GM08714 (cell line): ENCODE results near the gene OLIG1.

Source experiments
- H3K4me3 ChIP-seq: fragments of 200-500 bp; sonication (Bioruptor generic); 2 replicates; pipeline ENCODE4 v1.5.1; 2014; ENCODE audit warnings: mild to moderate bottlenecking, low read length, inconsistent platforms
- ZNF274 ChIP-seq: IDR thresholded peaks from 2 replicates; pipeline ENCODE4 v1.6.1; 2012; ENCODE audit warnings: mild to moderate bottlenecking, low read depth, low read length

The OLIG1 gene

DNA sequence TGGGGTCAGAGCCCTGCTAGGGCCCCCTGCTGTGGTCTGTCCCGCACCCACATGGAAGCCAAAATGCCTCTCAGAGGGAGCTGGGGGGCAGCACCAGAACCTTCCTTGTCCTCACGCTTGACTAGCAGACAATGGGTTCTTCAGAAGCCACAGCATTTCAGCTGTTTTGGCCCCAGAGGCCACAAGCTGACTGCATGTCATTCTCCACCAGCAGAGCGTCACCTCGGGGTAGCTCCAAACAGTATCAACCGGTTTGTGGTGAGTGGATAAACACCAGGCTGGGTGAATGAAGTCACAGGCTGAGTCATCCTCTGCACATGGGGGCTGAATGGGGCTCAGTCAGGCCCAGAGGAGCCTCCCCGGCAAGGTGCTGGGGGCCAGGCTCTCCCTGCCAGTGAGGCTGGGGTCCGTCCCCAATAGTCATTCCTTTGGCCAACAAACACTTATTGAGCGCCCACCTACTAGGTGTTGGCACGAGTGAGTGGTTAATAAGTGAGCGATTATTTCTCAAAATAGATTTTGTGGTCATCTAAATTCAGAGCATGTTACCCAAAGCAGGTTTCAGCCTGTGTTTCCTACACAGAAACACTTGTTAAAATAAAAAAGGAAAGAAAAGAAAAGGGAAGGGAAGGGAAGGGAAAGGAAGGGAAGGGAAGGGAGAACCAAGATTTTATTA is 9.1 kb downstream of the OLIG1 start:
- peak overlapping the region; percentile 7; the same call in 1 of the 2 replicates for H3K4me3 ChIP-seq

DNA sequence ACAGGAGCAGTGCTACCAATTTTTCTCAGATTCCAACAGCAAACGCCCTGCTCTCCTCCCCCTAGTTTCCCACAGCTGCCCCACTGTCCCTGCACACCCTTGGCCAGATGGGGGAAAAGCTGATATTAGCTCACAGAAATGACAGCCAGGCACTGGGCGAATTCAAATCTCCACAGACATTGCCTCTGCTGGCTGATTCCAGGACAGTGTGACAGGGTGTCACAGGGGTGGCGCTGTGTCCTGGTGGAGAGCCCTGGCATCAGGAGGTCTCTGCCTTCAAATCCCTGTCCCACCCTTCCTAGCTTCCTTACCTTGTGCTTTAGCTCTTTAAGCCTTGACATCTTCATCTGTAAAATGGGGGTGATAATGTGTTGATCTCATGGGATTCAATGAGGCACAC is 10.4 kb downstream of the OLIG1 start:
- TF ChIP-seq ZNF274: no peak
- no peak overlapping the region for H3K4me3 ChIP-seq

More for the DNA sequence above, 9.1 kb downstream of the OLIG1 start:
- TF ChIP-seq ZNF274: no peak

DNA sequence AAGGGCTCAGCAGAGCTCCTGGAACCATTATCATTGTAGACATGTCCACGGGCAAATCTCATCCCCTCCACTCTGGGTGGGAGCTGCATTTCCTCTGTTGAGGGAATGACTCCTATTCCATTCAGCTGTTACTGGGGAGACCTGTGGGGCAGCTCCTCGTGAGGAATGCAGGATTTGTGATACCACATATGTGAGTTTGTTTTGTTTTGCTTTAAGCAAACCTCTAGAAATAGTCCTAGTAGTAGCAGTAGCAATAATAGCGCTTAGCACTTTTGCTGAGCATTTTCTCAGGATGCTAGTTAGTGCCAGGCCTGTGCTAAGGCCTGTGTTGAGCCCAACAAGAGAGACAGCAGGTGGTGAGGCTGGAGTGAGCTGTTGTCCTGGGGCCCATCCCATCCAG is 10.8 kb downstream of the OLIG1 start:
- no peak overlapping the region for H3K4me3 ChIP-seq
- TF ChIP-seq ZNF274: no peak

DNA sequence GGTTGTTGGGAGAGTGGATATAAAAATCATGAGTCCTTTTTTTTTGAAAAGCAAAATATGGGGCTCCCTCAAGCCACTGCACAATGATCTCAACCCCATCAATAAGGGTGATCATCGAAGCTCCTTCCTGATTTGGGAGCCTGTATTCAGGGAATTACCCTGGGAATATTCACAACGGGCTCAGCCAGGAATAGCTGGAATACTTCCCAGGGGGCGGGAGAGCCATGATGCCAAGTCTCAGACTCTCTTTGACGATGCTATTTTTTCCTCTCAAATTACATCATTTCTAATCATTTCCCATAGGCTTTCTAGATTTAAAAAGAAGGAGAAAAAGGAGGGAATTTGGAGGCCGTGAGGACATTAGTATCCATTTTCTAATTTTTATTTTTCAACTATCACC is 18.4 kb downstream of the OLIG1 start:
- no peak for TF ChIP-seq ZNF274
- no peak overlapping the region for H3K4me3 ChIP-seq

DNA sequence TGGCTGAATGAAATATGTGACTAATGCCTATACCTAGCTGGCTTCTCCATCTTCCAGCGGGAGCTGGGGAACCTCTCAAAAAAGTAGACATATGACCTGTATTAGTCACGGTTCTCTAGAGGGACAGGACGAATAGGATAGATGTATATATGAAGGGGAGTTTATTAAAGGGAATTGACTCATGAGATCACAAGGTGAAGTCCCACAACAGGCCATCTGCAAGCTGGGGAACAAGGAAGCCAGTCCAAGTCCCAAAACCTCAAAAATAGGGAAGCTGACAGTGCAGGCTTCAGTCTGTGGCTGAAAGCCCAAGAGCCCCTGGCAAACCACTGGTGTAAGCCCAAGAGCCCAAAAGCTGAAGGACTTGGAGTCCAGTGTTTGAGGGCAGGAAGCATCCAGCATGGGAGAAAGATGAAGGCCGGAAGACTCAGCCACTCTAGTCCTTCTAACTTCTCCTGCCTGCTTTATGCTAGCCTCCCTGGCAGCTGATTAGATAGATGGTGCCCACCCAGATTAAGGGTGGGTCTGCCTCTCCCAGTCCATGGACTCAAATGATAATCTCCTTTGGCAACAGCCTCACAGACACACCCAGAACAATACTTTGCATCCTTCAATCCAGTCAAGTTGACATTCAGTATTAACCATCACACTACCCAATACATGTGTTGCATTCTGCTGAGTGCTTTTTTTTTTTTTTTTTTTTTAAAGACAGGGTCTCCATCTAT is 19.6 kb downstream of the OLIG1 start:
- no peak for TF ChIP-seq ZNF274
- H3K4me3 ChIP-seq: no peak overlapping the region

DNA sequence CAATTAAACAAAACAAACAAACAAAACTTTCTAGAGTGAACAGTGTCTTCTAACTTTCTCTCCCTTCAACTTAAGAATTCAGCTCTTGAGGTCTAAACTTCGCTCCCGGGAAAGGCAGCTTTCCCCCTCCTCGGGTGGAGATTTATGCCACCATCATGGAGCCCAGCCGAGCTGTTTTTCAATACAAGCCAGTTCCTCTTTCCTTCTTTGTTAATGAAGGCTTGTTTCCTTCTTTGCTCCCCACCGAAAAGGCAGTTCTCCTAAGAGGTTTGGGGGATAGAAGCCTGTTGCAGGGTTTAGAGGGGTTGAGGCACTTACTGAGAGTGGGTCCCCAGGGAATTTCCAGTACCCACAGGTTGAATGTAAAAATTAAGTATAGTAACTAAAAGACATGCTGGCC is 26.5 kb downstream of the OLIG1 start:
- no peak for TF ChIP-seq ZNF274
- no peak overlapping the region for H3K4me3 ChIP-seq

DNA sequence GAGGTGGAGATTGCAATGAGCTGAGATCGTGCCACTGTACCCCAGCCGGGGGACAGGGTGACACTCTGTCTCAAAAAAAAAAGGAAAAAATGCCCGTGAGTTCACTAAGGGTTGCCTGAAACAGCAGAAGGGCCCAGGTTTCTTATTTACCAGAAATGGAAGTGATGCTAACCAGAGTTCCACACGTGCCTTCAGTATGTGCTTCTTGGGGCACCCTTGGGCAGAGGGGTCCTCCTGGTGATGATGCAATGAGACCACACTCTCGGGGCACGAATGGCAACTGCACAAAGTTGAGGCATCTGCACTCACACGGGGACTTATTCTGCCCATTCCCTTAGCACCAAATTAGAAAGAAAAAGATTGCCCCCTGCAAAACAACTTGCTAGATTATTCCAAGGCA is 29.2 kb downstream of the OLIG1 start:
- no peak for TF ChIP-seq ZNF274
- H3K4me3 ChIP-seq: no peak overlapping the region

DNA sequence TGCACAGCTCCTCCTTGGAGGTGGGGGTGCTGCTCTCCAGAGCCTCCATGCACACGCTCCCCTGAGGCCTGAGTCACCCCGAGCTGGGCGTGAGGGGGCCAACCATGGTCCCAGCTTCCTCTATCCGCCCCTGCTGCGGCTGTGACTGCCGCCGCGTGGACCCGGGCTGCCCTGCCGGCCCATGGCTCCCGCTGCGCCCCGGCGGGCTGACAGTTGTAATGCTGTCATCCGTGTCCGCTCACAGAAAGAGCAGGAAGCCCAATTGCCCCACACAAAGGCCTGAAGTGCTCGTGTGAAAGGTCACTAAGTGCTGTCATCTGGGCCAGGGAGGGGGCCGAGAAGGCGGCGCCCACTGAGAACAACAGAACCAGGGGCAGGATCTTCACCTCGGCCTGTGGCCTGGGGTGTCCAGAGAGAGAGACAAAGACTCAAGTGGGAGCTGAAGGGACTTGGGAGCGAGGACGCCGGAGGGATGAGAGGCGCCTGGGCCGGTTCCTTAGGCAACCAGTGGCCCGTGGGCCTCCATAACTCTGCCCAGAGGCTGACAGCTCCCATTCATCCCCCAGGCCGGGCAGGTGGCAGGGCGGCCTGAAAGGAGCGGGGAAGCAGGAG is 31.5 kb downstream of the OLIG1 start:
- no peak overlapping the region for H3K4me3 ChIP-seq
- TF ChIP-seq ZNF274: no peak

DNA sequence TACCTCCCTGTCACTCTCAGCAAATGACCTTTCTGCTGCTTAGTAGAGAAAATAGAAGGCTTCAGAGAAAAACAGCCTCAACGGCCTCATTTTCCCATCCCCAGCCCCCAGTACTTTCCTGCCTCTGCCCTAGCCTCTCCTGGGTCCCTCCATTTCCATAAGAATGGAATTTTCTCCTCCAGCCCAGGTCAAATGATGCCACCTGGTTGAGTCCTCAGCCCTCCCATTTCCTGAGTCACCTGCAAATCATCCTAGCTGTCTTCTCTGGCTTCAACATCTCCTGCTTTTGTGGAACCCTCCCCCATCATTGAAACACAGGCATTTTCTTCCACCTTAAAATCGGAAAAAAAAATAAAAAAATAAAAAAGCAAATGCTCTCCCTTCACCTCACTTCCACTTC is 35.1 kb downstream of the OLIG1 start:
- H3K4me3 ChIP-seq: no peak overlapping the region
- TF ChIP-seq ZNF274: no peak

DNA sequence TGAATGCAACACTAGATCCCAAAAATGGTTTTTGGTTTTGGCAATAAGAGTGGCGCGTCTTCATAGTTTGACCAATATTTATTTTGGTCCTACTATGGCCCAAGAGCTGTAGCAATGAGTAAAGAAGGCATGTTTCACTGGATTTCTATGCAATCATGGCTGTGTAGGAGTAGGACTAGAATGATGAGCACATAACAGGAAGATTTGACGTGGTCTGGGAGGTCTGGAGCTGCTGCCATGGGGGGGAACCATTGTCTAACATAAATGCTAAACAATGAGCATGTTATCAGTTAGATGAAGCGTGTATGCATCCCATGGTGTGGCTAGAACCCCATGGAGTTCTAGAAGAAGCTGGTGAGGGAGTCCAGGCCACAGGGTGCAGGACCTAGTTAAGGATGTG is 38.3 kb downstream of the OLIG1 start:
- TF ChIP-seq ZNF274: no peak
- no peak overlapping the region for H3K4me3 ChIP-seq

DNA sequence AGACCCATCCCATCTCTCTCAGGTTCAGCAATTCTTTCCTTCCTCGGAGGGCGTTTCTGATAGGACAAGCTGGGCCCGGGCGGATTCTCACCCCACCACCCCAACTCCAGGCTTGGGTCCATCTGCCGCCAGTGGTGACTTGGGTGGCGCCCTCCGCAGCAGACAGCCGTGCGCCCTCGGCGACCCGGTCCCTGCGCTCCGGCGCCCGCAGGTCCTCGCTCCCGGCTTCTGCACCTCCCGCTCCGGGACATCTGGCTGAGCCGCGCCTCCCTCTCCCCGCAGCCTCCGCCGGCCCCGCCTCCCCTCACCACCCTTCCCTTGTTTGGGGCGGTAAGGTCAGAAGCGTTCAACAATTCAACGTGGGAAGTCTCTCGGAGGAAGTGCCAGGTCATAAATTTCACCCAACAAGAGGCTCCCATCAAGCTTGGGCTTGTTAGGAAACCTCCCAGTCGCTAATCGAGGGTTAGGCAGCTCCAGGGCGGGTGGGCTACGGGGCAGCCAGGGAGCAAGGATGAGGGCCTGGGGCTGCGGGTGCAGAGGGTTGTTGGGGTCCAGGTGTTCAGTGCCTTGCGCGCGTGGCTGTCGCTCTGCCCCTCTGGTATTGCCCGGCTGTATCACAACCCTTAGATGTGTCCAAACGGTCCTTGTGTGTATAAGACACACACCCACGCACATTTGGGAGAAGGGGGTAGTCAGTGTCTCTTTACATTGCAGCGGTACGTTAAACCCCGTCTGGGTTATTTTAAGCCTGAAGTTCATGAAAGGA is 39.8 kb downstream of the OLIG1 start:
- TF ChIP-seq ZNF274: no peak

DNA sequence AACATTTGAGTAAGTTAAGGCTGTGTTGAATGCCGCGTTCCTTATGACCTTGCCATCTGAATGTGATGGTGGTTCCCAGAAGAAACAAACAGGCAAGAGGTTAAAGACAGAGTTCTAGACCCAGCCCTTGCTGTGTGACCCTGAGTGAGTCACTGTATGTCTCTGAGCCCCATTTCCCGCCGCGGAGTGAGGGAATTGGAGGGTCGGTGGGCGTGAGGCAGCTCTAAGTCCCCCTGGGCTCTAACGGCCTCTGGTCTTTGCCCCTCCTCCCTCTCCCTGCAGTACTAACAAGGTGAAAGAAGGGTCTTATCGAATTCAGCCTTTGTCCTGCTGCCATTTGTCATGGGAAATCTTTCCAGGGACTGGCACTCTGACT is 40.4 kb downstream of the OLIG1 start:
- no peak overlapping the region for H3K4me3 ChIP-seq
- no peak for TF ChIP-seq ZNF274

More for the DNA sequence above, 39.8 kb downstream of the OLIG1 start:
- H3K4me3 ChIP-seq: no peak overlapping the region

DNA sequence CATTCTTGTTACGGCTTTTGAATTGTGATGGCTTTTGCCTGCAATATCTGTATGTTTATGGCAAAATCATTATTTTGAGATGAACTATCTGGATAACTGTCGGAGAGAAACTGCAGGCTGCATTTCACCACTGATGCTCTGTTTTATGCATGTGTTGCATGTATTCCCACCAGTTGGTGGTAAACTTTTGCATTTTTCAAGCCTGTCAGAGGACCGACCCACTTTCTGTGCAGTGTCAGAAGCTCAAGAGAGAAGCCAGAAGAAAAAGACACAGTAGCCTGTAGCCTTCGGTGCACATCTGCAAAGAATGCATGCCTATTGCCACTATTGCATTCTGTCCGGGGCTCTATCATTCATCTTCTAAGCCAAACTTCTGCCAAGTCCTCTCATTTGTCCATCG is 41.6 kb downstream of the OLIG1 start:
- TF ChIP-seq ZNF274: no peak
- H3K4me3 ChIP-seq: no peak overlapping the region

DNA sequence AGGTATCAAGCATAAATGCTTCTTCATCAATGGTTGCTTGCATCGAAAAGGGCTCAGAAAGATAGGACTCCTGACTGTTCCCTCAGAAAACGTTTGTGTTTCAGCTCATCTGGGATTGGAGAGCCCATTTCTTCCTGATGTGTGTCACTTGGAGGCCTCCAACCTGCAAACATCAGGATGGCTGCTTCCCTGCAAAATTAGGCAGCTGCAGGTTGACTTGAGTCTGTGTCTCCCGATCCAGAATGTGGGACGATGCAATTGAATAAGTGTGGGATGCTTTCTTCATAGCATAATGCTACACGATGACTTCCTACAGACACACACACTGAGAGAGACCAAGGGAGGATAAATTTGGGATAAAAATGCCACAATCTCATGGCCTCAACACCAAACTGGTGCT is 42.2 kb downstream of the OLIG1 start:
- TF ChIP-seq ZNF274: no peak
- H3K4me3 ChIP-seq: no peak overlapping the region

DNA sequence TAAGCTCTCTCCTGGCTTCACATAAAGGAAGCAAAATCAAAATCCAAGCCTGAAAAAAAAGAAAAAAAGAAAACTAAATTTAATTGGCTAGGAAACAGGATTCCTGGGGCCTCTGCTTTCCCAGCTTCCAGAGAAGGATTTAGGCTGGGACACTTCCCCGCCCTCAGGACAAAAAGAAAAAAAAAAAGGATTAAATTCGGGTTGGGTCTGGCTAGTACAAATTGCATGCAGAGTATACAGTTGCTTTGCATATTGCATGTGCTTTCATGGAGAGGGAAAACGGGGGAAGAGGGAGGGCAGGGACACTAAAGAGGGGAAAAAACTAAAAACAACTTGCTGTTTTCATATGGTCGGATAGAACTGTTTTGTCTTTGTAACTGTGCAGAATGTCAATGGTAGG is 42.7 kb downstream of the OLIG1 start:
- H3K4me3 ChIP-seq: no peak overlapping the region
- TF ChIP-seq ZNF274: no peak

DNA sequence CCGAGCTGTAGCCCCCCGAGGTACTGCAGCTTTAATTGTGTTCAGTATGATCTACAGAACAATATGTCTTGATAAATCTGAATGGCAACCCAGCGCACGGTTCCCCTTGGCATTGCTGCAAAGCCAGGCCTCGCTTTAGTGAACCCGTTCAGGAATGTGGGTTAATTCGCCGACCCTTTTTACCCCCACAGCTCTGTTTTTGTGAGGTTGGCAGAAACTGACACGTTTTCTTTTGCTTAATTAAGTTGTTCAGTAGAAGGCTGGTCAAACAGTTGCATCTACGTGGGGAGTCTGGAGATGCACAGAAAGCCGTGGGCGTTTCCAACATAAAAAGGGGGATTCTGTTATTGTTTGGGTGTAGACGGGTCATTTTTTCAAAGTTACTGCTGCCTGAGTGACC is 43.2 kb downstream of the OLIG1 start:
- no peak for TF ChIP-seq ZNF274
- H3K4me3 ChIP-seq: no peak overlapping the region
